AG09309 (cell line): ENCODE measurements around the gene BOD1.

Experiments
- DNase-seq: peaks from one replicate; pipeline ENCODE4 v3.0.0-alpha.2; 2010; ENCODE audit warnings: low read depth
- H3K4me3 ChIP-seq: 2 replicates; pipeline ENCODE4 v1.5.1; 2011; ENCODE audit warnings: mild to moderate bottlenecking, low read depth, low read length, moderate library complexity; ENCODE audit not compliant: control insufficient read depth
- TF ChIP-seq, protein P1 (sequence below): IDR thresholded peaks from 2 replicates; pipeline ENCODE4 v1.5.1; 2011; ENCODE audit warnings: mild to moderate bottlenecking, low read depth, low read length, inconsistent platforms; ENCODE audit not compliant: insufficient read depth, control insufficient read depth; ENCODE audit errors: missing control alignments

Gene BOD1

DNA sequence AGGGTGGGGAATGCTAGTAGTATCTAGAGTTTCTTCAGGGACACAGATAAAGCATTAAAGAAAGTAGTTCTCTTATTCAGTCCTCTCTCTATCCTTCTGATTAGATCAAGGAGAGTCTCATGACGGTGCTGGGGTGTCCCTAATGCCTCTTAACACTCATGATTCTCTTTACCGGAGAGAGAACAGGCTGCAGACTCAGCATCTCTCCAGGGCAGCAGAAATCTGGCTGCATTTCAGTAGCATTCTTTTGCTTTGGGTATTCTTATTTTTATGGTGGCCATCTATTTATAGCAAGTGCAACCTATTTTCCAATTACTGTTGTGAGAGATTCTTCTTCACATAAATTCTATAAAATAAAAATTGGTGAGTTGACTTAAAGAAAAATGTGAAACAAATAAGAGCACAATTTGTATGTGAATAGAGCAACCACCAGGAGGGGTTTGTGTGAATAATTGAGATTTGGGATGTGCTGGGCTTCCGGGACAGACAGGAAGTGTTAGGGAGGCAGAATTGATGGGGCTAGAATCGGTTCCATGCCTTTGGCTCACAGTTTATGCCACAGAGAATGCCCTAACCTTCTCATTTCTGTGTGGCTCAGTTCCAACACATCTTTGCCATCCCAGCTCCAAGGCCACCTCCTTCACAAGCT is 23.8 kb upstream of the BOD1 start:
- DNase-seq: no peak
- no peak overlapping the region for H3K4me3 ChIP-seq
- TF ChIP-seq, protein P1, sequence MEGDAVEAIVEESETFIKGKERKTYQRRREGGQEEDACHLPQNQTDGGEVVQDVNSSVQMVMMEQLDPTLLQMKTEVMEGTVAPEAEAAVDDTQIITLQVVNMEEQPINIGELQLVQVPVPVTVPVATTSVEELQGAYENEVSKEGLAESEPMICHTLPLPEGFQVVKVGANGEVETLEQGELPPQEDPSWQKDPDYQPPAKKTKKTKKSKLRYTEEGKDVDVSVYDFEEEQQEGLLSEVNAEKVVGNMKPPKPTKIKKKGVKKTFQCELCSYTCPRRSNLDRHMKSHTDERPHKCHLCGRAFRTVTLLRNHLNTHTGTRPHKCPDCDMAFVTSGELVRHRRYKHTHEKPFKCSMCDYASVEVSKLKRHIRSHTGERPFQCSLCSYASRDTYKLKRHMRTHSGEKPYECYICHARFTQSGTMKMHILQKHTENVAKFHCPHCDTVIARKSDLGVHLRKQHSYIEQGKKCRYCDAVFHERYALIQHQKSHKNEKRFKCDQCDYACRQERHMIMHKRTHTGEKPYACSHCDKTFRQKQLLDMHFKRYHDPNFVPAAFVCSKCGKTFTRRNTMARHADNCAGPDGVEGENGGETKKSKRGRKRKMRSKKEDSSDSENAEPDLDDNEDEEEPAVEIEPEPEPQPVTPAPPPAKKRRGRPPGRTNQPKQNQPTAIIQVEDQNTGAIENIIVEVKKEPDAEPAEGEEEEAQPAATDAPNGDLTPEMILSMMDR: no peak

GRCh38 chr5:173638126-173639040 is 21.9 kb upstream of the BOD1 start:
- TF ChIP-seq, protein P1: no peak
- H3K4me3 ChIP-seq: no peak overlapping the region
- DNase-seq: no peak

GRCh38 chr5:173637340-173637739 is 20.9 kb upstream of the BOD1 start:
- DNase-seq: no peak
- TF ChIP-seq, protein P1: no peak

DNA sequence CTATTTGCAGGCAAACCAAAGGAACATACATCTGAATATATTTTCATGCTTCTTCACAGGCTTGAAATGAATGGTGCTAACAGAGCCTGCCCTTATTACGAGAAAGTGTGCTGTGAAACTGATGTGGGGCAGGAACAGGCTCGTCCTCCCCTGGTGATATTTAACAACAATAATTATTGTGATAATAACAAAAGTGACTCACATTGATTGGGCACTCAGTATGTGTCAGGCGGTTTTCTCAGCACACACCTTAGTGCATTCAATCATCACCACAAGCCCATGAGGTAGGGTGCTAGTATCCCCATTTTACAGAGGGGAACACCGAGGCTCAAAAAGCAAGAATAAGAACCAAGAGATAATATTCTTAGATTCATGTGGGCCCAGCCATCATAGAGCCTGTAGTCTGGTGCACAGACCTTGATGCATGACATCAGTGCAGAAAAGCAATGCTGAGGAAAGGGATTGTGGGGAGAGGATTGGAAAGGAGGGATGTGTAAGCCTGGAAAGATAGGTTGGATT is 18.1 kb upstream of the BOD1 start:
- no peak for DNase-seq
- TF ChIP-seq, protein P1: no peak
- no peak overlapping the region for H3K4me3 ChIP-seq

More at GRCh38 chr5:173637340-173637739, 20.9 kb upstream of the BOD1 start:
- H3K4me3 ChIP-seq: no peak overlapping the region

DNA sequence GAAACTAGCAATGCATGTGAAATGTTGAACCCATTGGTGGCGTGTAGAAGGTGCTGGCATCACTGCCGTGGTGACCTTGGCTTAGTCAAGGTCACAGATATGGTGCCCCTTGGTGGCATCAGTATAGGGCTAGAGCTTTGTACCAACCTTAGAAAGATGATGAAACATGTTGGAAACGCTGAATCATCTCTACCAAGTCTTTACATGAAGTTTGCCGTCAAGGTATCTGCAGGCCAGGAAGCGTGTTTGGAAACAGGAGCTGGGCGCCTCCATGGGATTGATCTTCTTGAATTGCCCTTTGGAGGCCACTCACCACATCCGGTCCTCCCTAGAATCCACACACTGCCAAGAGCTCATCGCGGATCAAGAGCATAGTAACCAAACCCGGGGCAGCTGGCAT is 16.9 kb upstream of the BOD1 start:
- DNase-seq: no peak
- TF ChIP-seq, protein P1: no peak
- no peak overlapping the region for H3K4me3 ChIP-seq

GRCh38 chr5:173631478-173631877 is 15.0 kb upstream of the BOD1 start:
- TF ChIP-seq, protein P1: no peak
- H3K4me3 ChIP-seq: no peak overlapping the region
- no peak for DNase-seq
